HG03095 (cell line): ENCODE measurements around the gene CRELD2.

ENCODE experiments used
- ATAC-seq: cut with Tn5 transposase; IDR thresholded peaks from one replicate; pipeline ENCODE4 v1.9.1; 2021; ENCODE audit warnings: moderate library complexity; ENCODE audit not compliant: unreplicated experiment

Gene CRELD2, protein sequence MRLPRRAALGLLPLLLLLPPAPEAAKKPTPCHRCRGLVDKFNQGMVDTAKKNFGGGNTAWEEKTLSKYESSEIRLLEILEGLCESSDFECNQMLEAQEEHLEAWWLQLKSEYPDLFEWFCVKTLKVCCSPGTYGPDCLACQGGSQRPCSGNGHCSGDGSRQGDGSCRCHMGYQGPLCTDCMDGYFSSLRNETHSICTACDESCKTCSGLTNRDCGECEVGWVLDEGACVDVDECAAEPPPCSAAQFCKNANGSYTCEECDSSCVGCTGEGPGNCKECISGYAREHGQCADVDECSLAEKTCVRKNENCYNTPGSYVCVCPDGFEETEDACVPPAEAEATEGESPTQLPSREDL

DNA sequence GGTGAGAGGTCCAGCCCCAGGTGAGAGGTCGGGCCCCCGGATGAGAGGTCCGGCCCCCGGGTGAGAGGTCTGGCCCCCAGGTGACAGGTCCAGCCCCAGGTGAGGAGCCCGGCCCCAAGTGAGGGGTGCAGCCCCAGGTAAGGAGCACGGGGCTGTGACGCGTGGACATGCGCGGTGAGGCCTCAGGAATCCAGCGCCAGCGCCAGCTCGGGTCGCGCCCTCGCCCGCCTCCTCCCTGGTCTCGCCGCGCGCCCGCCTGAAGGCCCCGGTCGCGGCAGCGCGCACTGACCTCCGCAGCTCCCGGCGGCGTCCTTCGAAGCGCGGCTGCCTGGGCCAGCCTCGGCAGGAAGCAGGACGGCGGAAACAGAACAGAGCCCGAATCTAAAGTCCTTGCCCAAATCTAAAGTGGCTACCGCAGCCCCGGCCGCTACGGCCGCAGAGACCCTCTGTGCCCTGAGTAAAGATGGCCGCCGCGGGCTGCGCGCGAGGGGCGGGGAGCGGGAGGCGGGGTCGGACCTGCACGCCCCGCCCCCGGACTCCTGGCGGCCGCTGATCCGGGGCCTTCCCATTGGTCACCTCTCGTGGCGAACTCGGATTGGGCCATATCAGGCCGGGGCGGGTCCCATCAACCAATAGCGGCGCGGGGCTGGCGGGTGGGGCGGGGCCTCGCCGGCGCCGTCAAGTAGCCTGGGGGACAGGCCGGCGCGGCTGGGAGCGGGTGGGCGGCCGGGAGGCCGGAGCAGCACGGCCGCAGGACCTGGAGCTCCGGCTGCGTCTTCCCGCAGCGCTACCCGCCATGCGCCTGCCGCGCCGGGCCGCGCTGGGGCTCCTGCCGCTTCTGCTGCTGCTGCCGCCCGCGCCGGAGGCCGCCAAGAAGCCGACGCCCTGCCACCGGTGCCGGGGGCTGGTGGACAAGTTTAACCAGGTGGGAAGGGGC, at the start of gene CRELD2, which contains the start of gene ALG12:
Gene CRELD2, plus strand, starts transcription at position 661 of the 937 bp plus-strand sequence. Its CDS starts 136 bp downstream, at position 797.
Gene ALG12, minus strand, starts transcription at position 465 of the 937 bp plus-strand sequence. CDS start 4,673 bp downstream, outside the sequence.
- peak; percentile 85 for ATAC-seq

DNA sequence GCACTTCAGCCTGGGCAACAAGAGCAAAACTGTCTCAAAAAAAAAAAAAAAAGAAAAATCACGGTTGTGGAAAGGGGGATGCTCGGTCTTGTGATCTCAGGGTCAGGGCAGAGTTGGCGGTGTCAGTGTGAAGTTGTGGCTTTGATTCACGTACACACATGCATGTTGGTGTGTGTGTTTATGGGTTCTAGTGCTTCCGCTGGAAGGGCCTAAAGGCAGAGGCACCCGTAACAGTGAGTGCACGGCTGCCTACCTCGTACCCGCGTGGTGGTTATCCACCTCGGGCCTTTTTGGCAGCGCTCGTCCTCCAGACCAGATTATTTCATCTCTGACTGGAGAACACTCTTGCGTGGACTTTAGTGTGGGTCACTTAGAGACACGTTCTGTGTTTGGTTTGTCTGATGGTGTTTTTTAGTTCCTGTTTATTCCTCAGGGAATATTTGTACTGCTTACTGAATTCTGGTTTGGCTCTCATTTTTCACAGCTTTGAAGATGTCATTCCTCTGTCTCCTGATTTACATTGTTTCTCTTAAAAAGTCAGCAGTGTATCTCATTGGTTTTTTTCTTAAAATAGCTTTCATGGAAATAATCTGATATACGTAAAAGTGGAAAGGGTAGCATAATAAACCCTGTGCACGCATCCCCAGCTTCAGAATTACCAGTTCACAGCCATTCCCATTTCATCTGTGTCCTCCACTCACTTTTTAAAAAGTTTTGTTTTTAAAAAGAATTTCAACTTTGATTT, 49.2 kb upstream of the CRELD2 start:
- ATAC-seq, result no peak

DNA sequence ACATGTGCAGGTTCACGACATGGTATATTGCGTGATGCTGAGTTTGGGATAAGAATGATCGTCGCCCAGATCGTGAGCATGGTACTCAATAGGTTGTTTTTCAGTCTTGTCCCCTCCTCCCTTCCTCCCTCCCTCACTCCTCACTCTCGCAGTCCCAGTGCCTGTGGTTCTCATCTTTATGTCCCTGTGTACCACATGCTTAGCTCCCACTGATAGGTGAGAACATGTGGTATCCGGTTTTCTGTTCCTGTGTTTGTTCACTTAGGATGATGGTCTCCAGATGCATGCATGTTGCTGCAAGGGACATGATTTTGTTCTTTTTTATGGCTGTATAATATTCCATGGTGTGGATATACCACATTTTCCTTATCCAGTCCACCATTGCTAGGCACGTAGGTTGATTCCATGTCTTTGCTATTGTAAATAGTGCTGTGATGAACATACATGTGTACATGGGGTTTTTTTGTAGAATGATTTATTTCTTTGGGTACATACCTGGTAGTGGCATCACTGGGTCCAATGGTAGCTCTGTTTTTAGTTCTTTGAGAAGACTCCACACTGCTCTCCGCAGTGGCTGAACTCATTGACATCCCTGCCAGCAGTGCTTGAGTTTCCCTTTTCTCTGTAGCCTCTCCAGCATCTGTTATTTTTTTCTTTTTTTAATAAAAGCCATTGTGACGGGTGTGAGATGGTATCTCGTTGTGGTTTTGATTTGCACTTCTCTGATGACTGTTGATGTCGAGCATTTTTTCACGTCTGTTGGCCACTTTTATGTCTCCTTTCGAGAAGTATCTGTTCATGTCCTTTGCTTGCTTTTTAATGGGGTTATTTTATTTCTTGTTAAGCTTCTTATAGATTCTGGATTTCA, 48.4 kb upstream of the CRELD2 start:
- no peak for ATAC-seq

DNA sequence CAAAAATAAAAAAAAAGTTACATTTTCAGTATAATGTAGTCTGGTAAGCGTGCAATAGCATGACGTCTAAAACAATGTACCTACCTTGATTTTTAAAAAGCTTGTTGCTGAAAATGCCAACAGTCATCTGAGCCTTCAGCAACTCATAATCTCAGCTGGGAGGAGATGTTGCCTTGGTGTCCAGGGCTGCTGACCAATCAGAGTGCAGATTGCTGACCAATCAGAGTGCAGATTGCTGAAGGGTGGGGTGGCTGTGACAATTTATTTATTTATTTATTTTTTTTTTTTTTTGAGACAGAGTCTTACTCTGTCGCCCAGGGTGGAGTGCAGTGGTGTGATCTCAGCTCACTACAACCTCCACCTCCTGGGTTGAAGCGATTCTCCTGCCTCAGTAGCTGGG, 47.0 kb upstream of the CRELD2 start:
- ATAC-seq, result no peak

DNA sequence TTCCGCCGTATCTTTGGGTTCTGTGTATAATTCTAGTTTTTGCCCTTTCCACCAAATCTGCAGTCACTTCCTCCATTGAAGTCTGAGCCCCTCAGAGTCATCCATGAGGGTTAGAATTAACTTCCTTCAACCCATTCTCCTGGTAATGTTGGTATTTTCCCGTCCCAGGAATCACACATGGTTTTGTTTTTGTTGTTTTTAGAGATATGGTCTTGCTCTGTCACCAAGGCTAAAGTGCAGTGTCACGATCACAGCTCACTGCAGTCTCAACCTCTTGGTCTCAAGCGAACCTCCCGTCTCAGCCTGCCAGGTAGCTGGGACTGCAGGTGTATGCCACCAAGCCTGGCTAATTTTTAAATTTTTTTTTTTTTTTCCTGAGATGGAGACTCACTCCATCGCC, 46.1 kb upstream of the CRELD2 start:
- no peak for ATAC-seq

DNA sequence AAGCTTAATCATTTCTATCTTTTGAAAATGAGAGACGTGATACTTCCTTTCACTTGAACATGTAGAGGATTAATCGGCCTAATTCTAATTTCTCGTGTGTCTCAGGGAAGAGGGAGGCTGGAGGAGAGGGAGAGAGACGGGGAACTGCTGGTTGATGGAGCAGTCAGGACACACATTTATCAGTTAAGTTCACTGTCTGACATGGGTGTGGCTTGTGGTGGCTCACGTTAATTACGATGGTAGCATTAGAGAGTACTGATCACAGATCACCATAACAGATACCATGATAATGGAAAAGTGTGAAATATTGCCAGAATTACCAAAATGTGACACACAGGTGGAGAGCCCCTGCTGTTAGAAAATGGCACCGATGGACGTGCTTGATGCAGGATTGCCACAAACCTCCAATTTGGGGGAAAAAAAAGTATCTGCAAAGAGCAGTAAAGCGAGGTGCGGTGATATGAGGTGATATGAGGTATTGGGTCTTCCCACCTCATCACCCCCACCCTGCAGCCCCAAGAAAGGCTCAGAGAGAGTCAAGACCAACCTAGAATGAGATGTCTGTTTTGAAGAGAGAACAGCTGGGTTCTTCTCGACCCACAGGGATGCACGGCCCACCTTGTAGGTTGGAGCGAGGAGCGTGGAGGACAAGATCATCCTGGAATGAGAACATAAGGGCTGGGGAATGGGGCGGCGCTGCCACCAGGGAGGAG, 45.0 kb upstream of the CRELD2 start:
- no peak for ATAC-seq

DNA sequence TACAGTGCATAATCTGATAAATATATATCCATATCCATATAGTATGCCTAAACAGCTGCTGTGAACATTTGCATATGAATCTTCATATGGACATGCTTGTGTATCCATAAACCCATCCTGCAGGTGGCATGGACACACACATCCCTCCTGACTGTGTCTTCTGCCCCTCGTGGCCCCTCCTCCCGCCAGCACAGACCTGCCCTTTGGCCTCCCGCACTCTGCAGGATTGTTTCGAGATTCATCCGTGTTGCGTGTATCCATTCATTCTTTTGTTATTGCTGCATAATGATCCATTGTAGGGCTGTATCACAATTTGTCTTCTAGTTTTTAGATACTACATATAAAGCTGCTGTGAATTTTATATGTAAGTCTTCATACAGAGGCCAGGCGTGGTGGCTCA, 40.8 kb upstream of the CRELD2 start:
- no peak for ATAC-seq

DNA sequence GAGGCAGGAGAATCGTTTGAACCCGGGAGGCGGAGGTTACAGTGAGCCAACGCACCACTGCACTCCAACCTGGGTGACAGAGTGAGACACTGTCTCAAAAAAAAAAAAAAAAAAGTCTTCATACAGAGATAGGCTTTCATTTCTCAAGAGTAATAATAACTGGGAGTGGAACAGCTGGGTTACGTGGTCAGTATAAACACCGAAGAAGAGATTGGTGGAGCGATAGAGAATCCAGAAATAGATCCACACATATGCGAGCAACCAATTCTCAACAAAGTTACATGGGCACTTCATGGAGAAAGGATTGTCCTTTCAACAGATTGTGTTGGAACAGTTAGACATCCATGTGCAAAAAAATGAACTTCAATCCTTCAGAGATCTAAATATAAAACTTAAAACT, 40.2 kb upstream of the CRELD2 start:
- no peak for ATAC-seq

DNA sequence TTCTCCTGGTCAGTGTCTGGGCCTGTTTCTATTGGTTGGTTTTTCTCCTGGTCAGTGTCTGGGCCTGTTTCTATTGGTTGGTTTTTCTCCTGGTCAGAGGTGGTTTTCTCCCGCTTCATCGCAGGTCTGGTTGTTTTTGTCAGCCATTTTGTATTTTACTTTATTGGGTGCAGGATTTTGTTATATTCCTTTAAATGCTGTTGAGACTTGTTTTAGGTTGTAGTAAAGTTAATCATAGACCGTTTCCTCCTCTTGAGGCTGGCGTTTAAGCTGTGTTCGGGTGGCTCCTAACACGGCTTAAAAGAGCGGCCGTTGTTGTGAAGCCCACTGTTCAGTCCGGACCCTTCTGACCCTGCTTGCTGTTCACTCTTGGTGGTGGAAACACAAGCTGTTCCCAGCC, 38.6 kb upstream of the CRELD2 start:
- no peak for ATAC-seq

DNA sequence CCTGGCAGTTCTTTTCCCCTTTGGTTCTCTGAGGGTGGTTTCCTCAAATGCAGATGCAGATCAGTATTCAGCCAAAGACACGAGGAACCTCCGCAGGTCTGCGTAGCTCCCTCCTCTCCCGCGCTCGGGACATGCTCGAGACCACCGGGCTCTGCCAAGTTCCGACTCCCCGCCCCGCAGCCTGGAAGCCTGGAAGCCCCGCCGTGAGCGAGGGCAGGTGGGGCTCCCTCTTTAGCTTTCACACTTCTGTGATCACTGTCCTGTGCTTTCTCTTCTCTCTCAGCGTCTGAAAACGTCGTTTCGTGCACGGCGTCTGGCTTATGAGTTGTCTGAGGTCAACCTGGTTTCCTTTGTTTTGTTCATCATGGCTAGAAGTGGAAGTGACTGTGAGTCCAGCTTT, 38.2 kb upstream of the CRELD2 start:
- ATAC-seq, result no peak

DNA sequence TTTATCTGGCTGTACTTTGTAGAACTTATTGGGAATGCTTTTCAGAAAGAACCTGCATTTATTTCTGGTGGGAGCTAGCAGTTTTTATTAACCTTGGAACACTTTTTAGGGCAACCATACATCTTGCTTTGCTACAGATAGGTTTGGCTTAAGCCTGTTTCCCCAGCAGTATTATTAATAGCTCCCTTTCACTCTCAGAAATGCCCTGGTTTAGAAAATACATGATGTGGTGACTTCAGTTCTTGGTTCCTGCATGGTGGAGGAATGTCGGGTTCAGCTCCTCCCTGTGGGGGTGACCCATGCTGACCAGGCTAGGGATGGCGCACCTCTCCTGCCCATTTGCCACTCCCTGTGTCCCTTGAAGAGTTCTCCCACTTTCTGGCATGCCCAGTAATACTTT, 36.6 kb upstream of the CRELD2 start:
- ATAC-seq, result no peak

DNA sequence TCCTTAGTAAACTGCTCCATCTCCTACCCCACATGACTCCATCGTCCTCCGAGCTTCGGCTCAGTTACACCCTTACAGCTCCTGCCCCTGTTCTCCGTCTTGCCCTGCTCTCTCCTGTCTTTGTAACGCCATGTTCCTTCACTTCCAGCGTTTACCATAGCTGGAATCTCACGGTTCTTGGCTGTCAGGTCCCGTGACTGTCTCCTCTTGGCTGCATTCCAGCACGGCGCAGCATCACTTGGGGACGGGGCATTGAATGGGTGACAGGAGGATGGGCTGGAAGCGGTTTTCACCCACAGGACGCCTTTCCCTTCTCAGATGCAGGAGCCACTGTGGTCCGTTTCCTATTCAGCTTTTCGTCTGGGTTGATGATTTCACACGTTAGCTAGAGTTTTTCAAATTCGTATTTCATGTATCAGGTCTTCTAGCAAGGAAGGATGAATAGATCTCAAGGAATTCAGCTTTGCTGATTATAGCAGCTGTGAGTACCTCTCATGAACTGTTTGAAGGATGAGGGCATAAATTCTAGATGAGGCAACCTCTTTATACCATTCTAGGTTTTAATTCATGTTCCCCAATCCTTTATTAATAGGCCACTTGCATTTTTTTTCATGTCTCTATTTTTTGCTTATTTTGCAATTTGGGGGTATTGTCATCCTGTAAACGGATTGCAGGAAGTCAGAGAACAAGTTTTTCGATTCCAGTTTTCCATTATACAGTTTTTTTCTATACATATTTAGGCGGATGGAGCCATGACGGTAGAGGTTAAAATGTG, 35.7 kb upstream of the CRELD2 start:
- ATAC-seq, result no peak

DNA sequence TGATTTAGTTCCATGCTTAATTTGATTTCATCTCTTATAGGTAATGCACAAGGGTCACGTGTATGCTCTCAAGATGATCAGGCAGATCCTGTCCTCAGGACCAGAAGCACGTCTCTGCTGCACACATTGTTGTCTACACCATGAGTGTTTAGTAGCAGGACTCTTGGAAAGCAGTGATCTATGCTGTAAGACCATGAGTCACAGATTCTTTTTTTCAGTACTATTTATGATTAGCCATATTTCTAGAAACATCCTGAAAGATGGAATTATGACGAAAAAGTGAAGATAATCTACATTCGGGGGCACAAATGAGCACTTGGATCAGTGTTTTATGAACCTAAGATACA, 35.2 kb upstream of the CRELD2 start:
- no peak for ATAC-seq

DNA sequence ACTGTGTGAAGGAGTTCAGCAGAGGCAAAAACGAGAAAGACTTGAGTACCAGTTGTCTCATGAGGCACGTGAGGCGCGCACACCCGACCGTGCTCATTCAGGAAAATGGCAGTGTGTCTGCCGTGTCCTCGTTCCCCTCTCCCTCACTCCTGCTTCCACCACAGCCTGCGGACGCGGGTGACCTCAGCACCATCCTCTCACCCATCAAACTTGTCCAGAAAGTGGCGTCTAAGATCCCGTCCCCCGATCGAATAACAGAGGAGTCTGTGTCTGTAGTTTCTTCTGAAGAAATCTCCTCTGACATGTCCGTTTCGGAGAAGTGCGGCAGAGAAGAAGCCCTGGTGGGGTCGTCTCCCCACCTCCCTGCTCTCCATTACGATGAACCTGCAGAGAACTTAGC, 34.4 kb upstream of the CRELD2 start:
- ATAC-seq, result no peak

DNA sequence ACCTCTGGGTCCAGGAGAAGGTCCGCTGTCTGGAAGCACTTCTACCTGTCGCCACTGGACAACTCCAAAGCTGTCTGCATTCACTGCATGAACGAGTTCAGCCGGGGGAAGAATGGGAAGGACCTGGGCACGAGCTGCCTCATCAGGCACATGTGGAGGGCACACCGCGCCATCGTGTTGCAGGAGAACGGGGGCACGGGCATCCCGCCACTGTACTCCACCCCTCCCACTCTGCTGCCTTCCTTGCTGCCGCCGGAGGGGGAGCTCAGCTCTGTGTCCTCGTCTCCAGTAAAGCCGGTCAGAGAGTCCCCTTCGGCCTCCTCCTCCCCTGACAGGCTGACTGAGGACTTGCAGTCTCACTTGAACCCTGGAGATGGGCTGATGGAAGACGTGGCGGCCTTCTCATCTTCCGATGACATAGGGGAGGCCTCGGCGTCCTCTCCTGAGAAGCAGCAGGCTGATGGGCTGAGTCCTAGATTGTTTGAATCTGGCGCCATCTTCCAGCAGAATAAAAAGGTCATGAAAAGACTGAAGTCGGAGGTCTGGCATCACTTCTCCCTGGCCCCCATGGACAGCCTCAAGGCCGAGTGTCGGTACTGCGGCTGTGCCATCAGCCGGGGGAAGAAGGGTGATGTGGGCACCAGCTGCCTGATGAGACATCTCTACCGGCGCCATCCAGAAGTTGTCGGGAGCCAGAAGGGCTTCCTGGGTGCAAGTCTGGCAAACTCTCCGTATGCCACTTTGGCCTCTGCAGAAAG, 33.8 kb upstream of the CRELD2 start:
- no peak for ATAC-seq

DNA sequence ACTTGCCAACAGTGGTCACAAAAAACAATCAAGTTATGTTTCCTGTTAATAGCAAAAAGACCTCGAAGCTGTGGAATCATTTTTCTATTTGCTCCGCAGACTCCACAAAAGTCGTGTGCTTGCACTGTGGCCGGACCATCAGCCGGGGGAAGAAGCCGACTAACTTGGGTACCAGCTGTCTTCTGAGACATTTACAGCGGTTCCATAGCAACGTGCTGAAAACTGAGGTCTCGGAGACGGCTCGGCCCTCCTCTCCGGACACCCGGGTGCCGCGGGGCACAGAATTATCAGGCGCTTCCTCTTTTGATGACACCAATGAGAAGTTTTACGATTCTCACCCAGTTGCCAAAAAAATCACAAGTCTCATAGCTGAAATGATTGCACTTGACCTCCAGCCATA, 33.2 kb upstream of the CRELD2 start:
- no peak for ATAC-seq

DNA sequence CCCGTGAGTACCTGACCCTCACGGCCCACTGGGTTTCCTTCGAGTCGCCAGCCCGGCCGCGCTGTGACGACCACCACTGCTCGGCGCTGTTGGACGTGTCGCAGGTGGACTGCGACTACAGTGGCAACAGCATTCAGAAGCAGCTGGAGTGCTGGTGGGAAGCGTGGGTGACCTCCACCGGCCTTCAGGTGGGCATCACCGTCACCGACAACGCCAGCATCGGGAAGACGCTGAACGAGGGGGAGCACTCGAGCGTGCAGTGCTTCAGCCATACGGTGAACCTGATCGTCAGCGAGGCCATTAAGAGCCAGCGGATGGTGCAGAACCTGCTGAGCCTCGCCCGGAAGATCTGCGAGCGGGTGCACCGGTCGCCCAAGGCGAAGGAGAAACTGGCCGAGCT, 32.6 kb upstream of the CRELD2 start:
- no peak for ATAC-seq

DNA sequence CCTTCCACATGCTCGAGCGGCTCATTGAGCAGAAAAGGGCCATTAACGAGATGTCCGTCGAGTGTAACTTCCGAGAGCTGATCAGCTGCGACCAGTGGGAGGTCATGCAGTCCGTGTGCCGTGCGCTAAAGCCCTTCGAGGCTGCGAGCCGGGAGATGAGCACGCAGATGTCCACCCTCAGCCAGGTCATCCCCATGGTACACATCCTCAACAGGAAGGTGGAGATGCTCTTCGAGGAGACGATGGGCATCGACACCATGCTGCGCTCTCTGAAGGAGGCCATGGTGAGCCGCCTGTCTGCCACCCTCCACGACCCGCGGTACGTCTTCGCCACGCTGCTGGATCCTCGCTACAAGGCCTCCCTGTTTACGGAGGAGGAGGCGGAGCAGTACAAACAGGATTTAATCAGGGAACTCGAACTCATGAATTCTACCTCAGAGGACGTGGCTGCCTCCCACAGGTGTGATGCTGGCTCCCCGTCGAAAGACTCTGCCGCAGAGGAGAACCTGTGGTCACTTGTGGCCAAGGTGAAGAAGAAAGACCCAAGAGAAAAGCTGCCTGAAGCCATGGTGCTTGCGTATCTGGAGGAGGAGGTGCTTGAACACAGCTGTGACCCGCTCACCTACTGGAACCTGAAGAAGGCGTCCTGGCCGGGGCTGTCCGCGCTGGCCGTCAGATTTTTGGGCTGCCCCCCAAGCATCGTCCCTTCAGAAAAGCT, 31.9 kb upstream of the CRELD2 start:
- no peak for ATAC-seq
